Articular chondrocyte of knee joint (primary cell): ENCODE data around the gene PPP1R18. TPM values are rescaled to one million over a fixed set of nuclear protein-coding genes. Genes with fewer than 3 reads are reported as not detected.

Experiments used
- small RNA-seq: library from RNA; depleted of rRNA; stranded (forward); fragments of <200 nt; gene quantifications from one replicate; pipeline ENCODE3, GENCODE V24; 2012
- total RNA-seq: library from RNA; depleted of rRNA; stranded (reverse); fragments of >200 nt; gene quantifications from 2 replicates; pipeline ENCODE4 v1.2.3, GENCODE V29; 2012

PPP1R18 gene, protein sequence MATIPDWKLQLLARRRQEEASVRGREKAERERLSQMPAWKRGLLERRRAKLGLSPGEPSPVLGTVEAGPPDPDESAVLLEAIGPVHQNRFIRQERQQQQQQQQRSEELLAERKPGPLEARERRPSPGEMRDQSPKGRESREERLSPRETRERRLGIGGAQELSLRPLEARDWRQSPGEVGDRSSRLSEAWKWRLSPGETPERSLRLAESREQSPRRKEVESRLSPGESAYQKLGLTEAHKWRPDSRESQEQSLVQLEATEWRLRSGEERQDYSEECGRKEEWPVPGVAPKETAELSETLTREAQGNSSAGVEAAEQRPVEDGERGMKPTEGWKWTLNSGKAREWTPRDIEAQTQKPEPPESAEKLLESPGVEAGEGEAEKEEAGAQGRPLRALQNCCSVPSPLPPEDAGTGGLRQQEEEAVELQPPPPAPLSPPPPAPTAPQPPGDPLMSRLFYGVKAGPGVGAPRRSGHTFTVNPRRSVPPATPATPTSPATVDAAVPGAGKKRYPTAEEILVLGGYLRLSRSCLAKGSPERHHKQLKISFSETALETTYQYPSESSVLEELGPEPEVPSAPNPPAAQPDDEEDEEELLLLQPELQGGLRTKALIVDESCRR
- 47.8 and 67.2 TPM in 2 replicates for total RNA-seq

DNA sequence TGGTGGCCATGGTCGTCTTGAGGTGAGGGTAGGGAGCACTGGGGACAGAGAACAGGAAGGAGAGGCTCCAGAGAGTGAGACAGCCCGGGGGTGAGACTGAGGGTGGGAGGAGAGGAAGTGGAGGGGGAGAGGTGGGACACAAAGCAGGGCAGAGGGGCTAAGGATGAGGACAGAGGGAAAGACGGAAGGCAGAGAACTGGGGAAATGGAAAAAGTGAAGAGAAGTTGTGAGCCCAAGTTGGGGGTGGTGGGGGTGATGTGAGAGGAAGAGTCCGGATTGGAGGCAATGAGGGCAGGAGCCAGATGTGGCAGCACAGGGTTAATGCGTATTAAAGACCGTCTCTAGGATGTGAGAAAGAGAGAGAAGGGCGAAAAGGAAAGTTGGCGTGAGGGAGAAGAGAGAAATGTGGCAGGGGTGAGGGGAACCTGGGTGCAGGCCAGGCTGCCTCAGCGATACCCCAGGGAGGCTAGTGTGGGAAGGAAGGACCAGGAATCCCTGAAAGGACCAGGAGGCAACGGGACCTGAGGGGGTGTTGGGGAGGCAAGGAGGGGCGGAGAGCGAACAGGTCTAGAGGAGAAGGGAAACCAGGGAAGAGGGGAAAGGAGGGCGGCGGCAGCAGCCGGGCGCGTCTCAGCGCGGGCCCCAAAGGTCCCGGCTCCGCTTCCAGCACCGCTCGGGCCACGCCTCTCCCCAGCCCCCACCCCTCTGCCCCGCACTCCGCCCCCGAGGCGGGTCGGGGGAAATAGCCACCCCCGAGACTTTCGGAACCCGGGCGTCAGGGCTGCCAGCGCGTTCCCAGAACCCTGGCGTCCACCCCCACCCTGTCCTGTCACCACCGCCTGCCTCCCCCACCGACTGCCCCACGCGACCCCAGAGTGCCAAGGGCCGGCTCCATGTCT is at the start of gene PPP1R18:
Gene PPP1R18 (minus strand): TSS at position 637 of the 899 bp plus-strand sequence. CDS start 627 bp downstream, at position 10.

DNA sequence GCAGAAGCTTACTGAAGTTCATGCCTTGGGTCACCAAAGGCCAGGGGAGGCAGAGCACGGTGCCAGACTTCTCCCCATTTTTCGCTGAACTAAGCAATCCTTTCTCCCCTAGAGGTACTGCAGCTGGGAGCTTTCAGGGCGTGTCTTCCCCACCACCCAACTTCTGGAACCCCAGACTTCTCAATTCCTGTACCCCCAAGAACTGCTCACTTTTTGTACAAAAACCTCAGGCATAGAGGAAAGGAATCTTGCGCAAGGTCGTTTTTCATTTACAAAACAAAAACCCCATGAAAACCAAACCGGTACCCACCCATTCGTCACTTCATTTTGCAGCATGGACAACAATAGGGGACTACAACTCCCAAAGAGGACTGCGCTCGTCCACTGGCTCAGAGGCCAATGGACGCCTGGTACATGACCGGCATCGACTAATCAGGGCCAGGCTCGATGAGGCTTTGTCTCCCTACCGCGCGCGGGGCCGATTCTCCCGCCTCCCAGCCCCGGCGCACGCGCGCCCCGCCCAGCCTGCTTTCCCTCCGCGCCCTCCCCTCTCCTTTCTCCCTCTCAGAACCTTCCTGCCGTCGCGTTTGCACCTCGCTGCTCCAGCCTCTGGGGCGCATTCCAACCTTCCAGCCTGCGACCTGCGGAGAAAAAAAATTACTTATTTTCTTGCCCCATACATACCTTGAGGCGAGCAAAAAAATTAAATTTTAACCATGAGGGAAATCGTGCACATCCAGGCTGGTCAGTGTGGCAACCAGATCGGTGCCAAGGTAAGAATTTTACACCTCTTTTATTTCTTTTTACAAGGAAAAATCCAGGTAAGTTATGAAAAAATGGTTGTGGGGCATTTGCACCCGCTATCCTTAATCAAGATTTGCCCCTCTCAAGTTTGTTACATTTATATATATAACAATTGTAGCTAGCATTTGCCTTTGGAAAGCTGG is 33.6 kb upstream of the PPP1R18 start, which contains the start of gene TUBB:
Gene TUBB (plus strand): TSS at position 562 of the 947 bp plus-strand sequence. CDS start 155 bp downstream, at position 717.

DNA sequence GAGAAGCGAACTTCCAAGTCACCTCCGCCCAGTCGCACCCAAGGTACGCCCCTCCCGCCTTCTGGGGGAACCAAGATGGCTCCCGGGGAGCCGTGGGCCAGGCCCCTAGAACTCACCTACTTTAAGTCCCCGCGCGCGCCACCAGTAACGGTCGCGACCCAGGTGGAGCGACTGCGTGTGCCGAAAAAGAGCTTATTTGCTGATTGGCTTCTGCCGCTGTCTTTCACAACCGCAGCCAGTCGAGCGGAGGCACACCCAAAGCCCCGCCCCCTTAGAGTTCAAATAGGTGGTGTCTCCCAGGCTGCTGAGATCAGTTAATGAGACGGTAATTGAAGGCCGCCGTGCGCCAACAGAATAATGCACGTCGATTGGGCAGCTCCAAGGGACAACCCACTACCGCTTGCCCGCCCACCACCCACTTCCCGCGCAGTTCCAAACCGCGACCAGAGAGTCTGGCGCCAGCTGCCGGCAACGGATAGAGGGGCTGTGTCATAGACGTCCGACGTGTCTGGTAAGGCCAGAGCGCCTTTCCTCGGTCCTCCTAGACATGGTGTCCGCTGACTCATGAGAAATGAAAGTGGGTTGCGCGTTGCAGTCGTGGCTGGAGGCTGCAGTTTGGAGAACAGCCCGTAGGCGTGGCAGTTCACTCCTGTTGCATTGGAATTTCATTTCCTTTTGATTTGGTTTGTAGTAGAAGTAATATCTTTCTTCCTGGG is 30.8 kb upstream of the PPP1R18 start, which contains the start of gene MDC1:
Gene MDC1 (minus strand): TSS at position 153 of the 716 bp plus-strand sequence. CDS start 2,106 bp downstream, outside the sequence.

DNA sequence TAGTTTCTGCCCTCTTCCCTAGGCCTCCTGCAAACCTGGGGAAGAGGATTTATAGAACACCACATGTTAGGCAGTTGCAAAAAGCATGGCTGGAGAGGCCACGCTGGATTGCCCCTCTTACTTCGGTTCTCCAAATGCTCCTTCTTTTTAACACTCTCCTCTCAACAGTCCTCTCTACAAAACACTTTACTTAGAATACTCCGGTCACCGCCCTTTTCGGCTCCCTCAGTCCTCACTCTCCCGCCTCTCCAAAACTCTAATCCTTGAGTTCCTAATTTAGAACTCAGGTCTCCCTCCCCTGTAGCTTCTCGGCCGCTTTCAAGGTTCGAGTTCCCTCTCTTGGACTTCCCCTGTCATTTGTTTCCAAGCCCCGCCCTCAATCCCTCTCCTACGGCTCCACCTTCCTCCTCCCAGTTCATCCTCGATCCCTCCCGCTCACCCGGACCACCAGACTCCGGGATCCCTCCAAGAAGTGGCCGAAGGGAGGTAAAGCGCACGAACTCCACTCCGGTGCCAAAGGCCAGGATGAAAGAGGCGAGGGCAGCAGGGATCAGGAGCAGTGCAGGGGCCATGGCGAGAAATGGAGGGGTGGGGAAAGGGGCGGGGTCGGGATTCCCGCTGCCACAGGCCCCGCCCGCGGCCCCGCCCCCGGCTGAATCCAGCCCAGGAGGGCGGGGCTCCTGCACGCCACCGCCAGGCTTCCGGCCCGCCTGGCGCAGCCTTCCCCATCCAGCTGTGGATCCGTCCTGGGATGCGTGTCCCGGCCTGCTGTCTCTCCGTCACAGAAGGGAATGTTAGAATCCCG is 4.2 kb upstream of the PPP1R18 start, which contains the start of gene NRM:
Gene NRM (minus strand): TSS at position 582 of the 805 bp plus-strand sequence. CDS start 10 bp downstream, at position 572.

DNA sequence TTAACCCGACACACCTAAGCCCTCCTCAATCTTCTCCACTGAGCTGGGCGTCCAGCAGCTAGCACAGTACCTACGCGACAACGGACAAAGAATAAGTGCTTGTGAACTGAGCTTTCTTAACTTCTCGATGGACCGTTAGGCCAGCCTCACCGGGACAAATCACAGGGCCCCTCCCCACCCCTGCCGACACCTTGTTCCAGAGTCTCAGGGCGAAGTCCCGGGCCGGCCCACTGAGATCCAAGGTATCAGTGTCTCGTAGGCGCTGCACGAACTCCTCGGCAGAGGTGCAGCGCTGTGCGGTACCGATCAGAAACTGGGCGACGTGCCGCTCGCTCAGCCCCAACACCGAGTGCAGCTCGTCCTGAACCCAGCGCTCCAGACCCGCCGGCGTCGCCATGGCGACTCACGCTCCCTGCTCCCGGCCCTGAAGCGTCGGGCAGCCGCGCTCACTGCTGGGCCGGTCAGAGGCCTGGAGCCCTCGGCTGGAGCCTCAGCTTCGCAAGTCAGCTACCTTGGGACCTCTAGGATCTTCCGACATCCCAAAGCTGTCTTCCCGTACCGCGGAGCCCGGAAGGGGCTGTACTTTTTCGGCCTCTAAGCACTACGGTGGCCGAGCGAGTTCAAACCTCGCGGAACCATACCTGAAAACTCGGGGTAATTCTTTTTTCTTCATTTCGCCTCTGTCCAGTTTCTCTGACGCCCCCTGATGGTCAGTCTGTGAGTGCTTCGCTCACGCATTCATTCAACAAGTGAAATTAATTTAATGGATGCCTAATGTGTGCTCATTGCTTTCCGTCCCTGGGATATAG is 13.8 kb downstream of the PPP1R18 start, which contains the start of gene DHX16:
Gene DHX16 (minus strand): TSS at position 562 of the 809 bp plus-strand sequence. CDS start 165 bp downstream, at position 397.

DNA sequence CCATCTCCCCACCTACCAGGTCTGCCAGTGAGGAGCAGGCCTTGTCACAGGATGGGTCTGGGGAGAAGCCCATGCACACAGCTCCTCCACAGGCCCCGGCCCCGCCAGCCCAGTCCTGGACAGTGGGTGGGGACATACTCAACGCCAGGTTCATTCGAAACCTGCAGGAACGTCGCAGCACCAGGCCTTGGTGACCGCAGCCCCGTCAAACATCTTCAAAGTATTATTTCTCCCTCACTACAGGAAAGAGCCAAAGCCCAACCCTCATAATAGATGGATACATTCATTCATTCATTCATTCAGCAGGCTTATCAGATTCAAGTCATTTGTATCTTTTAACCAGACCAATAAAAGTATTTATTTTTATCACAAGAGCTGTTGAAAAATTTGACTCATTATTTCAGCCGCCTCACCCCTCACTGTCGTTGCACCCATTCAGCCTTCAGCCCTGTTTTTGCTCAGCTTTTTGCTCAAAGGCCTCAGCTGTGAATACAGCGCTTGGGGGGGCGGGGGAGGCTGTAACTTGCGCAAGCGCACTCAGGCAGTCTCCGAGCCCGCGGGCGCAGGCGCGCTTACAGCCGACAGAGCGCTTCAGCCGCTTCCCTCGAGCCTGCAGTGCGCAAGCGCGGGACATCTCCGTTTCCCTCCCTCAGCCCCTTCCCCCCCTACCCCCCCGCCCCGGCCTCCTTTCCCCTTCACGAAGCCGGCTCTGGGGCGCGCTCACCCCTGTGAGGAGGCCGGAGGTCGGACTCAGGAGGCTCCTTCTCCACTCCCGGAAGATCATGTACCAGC is 39.8 kb downstream of the PPP1R18 start, which contains the start of gene C6orf136:
Gene C6orf136 (plus strand): TSS at position 684 of the 792 bp plus-strand sequence. CDS start 99 bp downstream, at position 783.

DNA sequence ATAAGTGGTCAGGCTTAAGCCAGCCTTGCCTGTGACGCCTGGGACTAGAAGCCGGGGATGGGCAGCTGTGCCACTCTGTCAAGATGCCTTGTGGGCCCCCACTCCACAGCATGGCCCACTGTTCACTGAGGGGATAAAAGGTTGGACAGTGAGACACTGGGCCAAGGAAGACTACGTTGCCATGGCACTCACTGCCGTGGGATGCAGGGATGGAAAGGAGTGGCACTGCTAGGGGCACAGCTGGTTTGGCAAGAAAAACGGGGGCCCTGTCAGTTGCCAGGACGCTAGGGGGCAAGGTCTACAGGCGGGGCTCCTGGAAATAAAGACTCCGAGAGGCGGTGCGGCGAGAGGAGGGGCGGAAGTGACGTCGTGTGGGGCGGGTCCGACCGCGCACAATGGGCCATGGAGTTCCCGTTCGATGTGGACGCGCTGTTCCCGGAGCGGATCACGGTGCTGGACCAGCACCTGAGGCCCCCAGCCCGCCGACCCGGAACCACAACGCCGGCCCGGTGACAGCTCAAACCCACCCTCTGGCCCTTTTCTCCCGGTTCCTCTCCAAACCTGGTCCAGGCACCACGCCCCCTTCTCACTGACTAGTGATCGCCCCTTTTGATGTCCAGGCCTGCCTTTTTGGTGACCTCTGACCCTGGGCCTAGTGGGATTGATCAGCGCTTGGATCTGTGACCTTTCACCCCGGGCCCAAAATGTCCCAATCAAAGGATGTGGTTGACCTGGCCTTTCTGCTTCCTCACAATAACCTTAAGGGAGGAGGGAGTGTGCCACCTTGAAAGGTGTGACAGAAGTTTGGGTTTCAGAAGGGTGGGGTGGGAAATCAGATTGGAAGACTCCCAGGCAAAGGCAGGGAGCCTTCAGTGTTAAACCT is 59.7 kb downstream of the PPP1R18 start, which contains the start of gene ATAT1:
Gene ATAT1 (plus strand): TSS at position 391 of the 883 bp plus-strand sequence.

Small RNA genes within 50 kb of the gene (small RNA-seq; reads per million reads assigned to genes)
- gene RF00019, result not detected

Other genes with a start within 250 kb of the PPP1R18 start
- gene HLA-E, start 197.1 kb downstream of the PPP1R18 start, total RNA-seq, result 291 and 298 TPM in 2 replicates
- 53.3 and 53.5 TPM in 2 replicates for gene GNL1, start 130.2 kb downstream of the PPP1R18 start, total RNA-seq
- 5.7 and 8.2 TPM in 2 replicates for gene PRR3, start 129.3 kb downstream of the PPP1R18 start, total RNA-seq
- 41.1 and 45.6 TPM in 2 replicates for gene ABCF1, start 115.2 kb downstream of the PPP1R18 start, total RNA-seq
- 43.3 and 56.8 TPM in 2 replicates for gene PPP1R10, start 69.4 kb downstream of the PPP1R18 start, total RNA-seq
- gene MRPS18B, start 68.8 kb downstream of the PPP1R18 start, total RNA-seq, result 84.2 and 95.2 TPM in 2 replicates
- 4.6 and 6.3 TPM in 2 replicates for gene ATAT1, start 59.8 kb downstream of the PPP1R18 start, total RNA-seq
- gene C6orf136, start 39.5 kb downstream of the PPP1R18 start, total RNA-seq, result 1.1 and 2.9 TPM in 2 replicates
- gene DHX16, start 13.6 kb downstream of the PPP1R18 start, total RNA-seq, result 22.9 and 23.0 TPM in 2 replicates
- gene NRM, start 4.3 kb upstream of the PPP1R18 start, total RNA-seq, result 3.5 and 4.4 TPM in 2 replicates
- gene MDC1, start 30.6 kb upstream of the PPP1R18 start, total RNA-seq, result 6.8 and 8.4 TPM in 2 replicates
- 566 and 592 TPM in 2 replicates for gene TUBB, start 33.7 kb upstream of the PPP1R18 start, total RNA-seq
- gene FLOT1, start 56.0 kb upstream of the PPP1R18 start, total RNA-seq, result 90.3 and 99.3 TPM in 2 replicates
- 17.0 and 54.6 TPM in 2 replicates for gene IER3, start 57.9 kb upstream of the PPP1R18 start, total RNA-seq
- 16.7 and 22.2 TPM in 2 replicates for gene DDR1, start 197.9 kb upstream of the PPP1R18 start, total RNA-seq
- 12.3 and 16.5 TPM in 2 replicates for gene GTF2H4, start 221.6 kb upstream of the PPP1R18 start, total RNA-seq
- gene VARS2, start 227.6 kb upstream of the PPP1R18 start, total RNA-seq, result 10.8 and 14.5 TPM in 2 replicates
- gene SFTA2, start 245.5 kb upstream of the PPP1R18 start, total RNA-seq, result not detected in 2 replicates